ENCODE data around the gene ZNF212.
A peak's percentile ranks its signal among the peaks of the same experiment; 100 is the strongest.
"Not testable (repeated sequence)": the region's sequence is repeated elsewhere in the genome, so short reads cannot be mapped to it uniquely, and the experiment has no call there.

The ZNF212 gene

DNA sequence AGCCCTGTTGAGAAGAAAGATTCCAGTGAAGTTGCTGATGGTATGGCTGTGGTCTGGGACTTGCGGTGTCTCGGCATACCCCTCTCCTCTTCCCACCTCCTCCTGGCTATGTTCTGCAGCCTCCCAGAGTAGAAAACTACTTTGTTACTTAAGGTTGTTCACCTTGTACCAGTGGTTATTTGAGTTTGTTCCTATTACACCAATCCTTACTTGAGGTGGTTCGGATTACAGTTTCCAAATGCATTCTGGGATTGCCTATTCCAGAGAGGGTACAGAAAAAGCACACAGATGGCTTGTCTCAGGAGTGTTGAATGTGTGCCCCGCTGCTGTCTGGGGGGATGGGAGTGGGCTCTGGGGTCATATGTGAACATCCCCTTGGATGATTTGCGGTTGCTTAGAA lies 15.7 kb downstream of the ZNF212 start:
- no peak for DNase-seq

DNA sequence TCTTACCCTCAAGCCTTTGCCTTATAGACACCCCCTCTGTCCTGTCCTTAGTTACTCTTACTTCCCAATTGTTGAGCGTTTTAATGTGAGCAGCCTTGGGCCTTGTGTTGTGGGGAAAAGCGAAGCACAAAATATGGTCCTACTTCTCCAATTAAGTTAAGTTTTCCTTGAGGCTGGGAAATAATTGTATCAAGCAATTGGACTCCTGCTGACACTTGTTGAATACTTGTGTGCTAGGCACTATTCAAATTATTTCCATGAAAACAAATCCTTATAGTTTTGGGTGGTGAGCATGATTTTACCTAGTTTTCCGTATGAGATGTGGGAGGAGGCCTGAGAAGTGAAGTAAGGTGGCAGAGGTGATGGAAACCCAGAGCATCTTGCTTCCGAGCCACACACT lies 17.1 kb downstream of the ZNF212 start:
- DNase-seq = no peak

DNA sequence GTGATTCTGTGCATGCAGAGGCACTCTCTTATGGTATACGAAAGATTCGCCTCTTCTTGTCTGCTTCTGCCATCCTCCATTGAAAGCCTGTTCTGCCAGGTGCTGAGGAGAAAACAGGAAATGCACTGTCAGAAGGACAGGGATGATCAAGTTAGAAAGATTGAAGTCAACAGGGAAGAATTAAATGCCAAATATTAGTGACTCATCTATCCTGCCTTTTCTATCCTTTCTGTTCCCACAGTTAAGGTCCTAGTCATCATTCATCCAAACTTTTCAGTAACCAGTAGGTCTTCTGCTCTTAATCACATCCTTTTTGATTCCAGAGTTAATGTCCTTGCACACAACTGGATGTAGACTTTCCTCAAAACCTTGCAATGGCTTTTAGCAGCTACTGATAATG lies 17.7 kb downstream of the ZNF212 start:
- no peak for DNase-seq

GRCh38 chr7:149261316-149261828 lies 21.9 kb downstream of the ZNF212 start:
- no peak for DNase-seq

- DNase-seq = no peak
These were observed 22.6 kb downstream of the ZNF212 start, which contains the start of gene ZNF783 for GRCh38 chr7:149261829-149262617. TSS of gene ZNF783 (plus strand) at chr7:149262196. CDS start at chr7:149262334, 138 bp downstream.

GRCh38 chr7:149266451-149266850 lies 27.0 kb downstream of the ZNF212 start:
- no peak for DNase-seq

GRCh38 chr7:149267733-149268132 lies 28.3 kb downstream of the ZNF212 start:
- no peak for DNase-seq

- not testable (repeated sequence) for DNase-seq
These were observed 35.0 kb downstream of the ZNF212 start for GRCh38 chr7:149274424-149274823.

- DNase-seq = no peak
These were observed 38.4 kb downstream of the ZNF212 start for GRCh38 chr7:149277871-149278270.

DNA sequence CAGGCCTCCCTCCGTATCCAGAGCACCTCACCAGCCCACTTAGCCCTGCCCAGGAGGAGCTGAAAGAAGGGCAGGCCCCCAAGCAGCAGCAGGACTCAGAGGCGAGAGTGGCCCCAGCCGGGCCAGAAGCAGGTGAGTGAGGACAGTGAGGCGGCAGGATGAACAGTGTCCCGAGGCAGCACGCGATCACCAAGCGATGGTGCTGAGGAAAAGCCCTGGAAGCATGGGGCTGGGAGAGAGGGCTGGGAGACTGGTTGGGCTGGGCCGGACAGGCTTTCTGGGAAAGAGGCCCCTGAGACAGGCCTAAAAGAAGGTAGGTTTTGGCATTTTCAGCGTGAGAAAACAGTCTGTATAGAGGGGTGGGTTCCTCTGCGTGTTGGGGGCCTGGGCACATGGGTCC lies 38.9 kb downstream of the ZNF212 start:
- no peak for DNase-seq

GRCh38 chr7:149279111-149279743 lies 39.8 kb downstream of the ZNF212 start:
- DNase-seq = no peak

GRCh38 chr7:149280151-149280550 lies 40.7 kb downstream of the ZNF212 start:
- no peak for DNase-seq

GRCh38 chr7:149280661-149281507 lies 41.4 kb downstream of the ZNF212 start:
- DNase-seq = no peak

DNA sequence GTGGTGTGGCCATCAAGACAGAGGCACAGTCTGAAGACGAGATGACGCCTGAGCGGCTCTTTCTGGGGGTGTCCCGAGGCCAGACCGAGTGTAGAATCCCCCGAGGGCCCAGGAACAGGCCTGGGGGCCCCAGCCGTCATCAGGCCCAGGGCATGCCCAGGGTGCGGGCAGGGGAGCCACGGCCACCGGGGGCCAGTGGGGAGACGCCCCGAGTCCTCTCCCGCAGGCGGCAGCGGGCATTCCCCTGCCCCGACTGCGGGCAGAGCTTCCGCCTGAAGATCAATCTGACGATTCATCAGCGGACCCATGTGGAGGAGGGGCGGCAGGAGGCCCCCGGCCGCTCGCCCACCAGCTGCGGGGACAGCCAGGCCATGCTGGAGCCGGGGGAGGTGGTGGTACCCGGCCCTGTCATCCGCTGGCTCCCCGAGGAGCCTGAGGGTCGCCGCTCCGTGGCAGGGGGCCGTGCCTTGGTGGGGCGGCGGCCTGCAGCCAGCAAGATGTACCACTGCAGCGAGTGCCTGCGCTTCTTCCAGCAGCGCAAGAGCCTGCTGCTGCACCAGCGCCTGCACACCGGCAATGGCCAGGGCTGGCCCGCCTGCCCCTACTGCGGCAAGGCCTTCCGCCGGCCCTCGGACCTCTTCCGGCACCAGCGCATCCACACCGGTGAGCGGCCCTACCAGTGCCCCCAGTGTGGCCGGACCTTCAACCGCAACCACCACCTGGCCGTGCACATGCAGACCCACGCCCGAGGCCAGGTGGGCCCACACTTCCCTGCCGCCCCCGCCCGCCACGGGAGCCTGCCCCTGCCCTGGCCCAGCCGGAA lies 42.3 kb downstream of the ZNF212 start:
- no peak for DNase-seq

DNA sequence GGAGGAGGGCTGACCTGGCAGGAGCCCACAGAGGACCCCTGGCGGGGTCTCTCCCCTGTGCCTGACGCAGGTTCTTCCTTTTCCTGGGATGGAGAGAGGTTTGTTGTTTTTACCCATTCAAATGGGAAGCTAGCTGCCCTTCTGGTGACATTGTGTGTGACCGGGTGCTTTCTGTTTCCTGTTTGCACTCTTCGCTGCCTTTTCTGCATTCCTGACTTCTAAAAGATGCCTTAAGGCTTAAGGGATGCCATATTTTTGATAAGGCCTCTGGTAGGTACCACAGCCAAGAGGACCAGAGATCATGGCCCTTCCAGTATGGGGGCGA lies 42.8 kb downstream of the ZNF212 start:
- DNase-seq = no peak

GRCh38 chr7:149283321-149283720 lies 43.9 kb downstream of the ZNF212 start:
- DNase-seq = no peak

- DNase-seq = no peak
These were observed 44.9 kb downstream of the ZNF212 start for GRCh38 chr7:149284343-149284742.

DNA sequence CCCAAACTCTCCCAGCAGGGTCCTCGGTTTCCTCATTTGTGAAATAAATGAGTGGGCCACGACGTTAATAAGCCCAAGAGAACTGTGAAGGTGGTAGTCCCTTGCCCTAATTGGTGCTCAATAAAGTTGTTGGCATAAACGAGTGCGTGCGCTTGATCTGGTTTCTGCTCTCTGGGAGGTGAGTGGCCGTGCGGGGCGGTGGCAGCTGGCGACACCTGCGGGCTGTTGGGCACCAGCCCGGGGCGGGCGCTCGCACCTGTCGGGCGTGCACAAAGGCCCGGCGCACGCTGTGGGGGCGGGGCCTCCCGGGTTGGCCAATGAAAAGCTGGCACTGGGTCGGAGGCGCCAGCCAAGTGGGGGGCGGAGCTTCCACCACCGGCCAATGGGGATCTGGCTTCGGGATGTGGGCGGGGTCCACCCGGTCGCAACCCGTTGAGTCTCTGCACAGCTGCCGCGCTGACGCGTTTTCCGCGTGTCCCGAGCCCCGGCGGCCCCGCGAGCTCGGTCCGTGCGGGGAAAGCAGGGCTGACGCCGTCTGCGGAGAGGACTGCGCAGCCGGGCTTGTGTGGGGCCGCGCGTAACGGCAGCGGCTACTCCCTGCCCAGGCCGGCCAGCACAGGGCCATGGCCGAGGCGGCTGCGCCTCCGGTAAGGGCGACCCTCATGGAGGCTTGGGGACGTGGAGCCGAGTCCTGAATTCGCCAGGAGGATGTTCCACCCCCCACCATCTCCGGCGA lies 45.6 kb downstream of the ZNF212 start:
- peak; percentile 24 to 56 for DNase-seq

DNA sequence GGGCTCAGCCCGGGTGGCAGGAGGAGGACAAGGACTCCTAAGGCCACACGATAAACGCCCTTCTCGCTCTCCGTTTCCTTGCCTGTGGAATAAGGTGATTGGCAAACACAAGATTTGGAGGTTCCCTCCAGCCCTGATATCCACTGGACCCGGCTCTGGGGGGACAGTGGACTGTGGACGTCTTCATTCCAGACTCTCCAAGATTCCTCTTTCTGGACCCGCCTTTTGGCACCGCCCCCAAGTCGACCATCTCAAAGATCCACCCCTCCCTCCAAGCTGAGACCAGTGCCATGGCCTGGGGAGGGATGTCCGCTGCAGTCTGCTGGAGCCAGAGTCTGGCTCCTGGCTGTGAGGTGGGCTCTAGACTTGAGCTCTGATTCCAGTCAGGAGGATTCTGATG lies 46.2 kb downstream of the ZNF212 start:
- no peak for DNase-seq

GRCh38 chr7:149286811-149287400 lies 47.5 kb downstream of the ZNF212 start:
- no peak for DNase-seq

DNA sequence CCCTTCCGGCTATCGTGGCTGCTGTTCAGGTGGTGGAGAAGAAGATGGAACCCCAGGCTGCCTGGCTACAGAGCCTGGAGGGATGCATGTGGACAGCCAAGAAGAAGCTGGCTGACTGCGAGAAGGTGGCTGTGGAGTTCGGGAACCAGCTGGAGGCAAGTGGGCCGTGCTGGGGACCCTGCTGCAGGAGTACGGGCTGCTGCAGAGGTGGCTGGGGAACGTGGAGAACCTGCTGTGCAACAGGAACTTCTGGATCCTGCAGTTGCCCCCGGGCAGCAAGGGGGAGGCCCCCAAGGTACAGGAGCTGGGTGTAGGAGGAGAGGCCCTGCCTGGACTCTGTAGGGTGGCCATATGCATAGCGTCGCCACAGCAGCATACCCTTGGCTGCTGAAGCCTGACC lies 48.2 kb downstream of the ZNF212 start:
- no peak for DNase-seq

All from cerebellar nuclear complex (tissue), 1 donor.